ENCODE data around the gene ANKRD7. TPM values are rescaled to one million over a fixed set of nuclear protein-coding genes. Genes with fewer than 3 reads are reported as not detected.

ANKRD7 gene
- total RNA-seq, 1 experiment from 2014 or later, result 2.4 TPM

GRCh38 chr7:118214051-118214832 is 10.3 kb upstream of the ANKRD7 start:
- Histone ChIP-seq H3K27ac (no peak overlapping the region), H2AFZ (peak overlapping the region; percentile 94)

GRCh38 chr7:118214833-118215182 is 9.7 kb upstream of the ANKRD7 start:
- Histone ChIP-seq H3K4me3 (peak overlapping the region; percentile 56; the same call in 1 of the 2 replicates), H3F3A (ENCODE audit: insufficient read depth, low read depth) (no peaks in the 10 kb centered on the region), H3K9me2 (ENCODE audit: insufficient read depth) (no peaks in the 10 kb centered on the region), H3K4me2 (peak overlapping the region; percentile 66), H3K36me3 (ENCODE audit: low read depth) (no peaks in the 10 kb centered on the region), H2AFZ (peak overlapping the region; percentile 94), H3K79me2 (ENCODE audit: low read depth) (no peaks in the 10 kb centered on the region), H3K27me3 (ENCODE audit: insufficient read depth, low read depth) (no peaks in the 10 kb centered on the region), H3K4me1 (replicated peaks; ENCODE audit: insufficient read depth) (no peaks in the 10 kb centered on the region), H4K20me1 (ENCODE audit: insufficient read depth) (no peaks in the 10 kb centered on the region), H3K9me3 (ENCODE audit: insufficient read depth, low read depth) (no peaks in the 10 kb centered on the region), H3K27ac (no peak overlapping the region)
- TSS peak; percentile 59 for BruUV-seq (replicated peaks)
- POLR2A ChIA-PET (ENCODE audit: unreplicated experiment), result no interaction called here
- CTCF ChIA-PET, result no interaction called here
- intact Hi-C loops (cut with micrococcal nuclease; ENCODE audit: unreplicated experiment), result no loop called here
- no peak for DNase-seq
- TF ChIP-seq CTCF (conservative IDR thresholded peaks at IDR 0.05) (no peak), EZH2 (IDR thresholded peaks at IDR 0.05; ENCODE audit: low read depth) (no peak)

More at GRCh38 chr7:118214051-118214832, 10.3 kb upstream of the ANKRD7 start:
- POLR2A ChIA-PET (ENCODE audit: unreplicated experiment), result interaction anchor here (0.5 to 0.6 kb wide), 2 partner anchors 25 to 1726 kb away, joined by 5 to 12 read pairs; no protein-coding TSS in a partner anchor
- no peaks in the 10 kb centered on the region for H3K9me3 ChIP-seq (ENCODE audit: insufficient read depth, low read depth)
- CTCF ChIA-PET, result no interaction called here
- DNase-seq, result peak in 1 of 2 experiments; percentile 81
- no peaks in the 10 kb centered on the region for H4K20me1 ChIP-seq (ENCODE audit: insufficient read depth)
- no peak for TF ChIP-seq CTCF (conservative IDR thresholded peaks at IDR 0.05)
- TF ChIP-seq EZH2 (IDR thresholded peaks at IDR 0.05; ENCODE audit: low read depth), result no peak
- H3K27me3 ChIP-seq (ENCODE audit: insufficient read depth, low read depth), result no peaks in the 10 kb centered on the region
- H3K4me3 ChIP-seq, result peak overlapping the region; percentile 56; the same call in 1 of the 2 replicates
- peak overlapping the region; percentile 66 for H3K4me2 ChIP-seq
- no peaks in the 10 kb centered on the region for H3K36me3 ChIP-seq (ENCODE audit: low read depth)
- H3K9me2 ChIP-seq (ENCODE audit: insufficient read depth), result no peaks in the 10 kb centered on the region
- H3F3A ChIP-seq (ENCODE audit: insufficient read depth, low read depth), result no peaks in the 10 kb centered on the region
- H3K4me1 ChIP-seq (replicated peaks; ENCODE audit: insufficient read depth), result no peaks in the 10 kb centered on the region
- BruUV-seq (replicated peaks), result TSS peak; percentile 99
- H3K79me2 ChIP-seq (ENCODE audit: low read depth), result no peaks in the 10 kb centered on the region
- intact Hi-C loops (cut with micrococcal nuclease; ENCODE audit: unreplicated experiment), result no loop called here

GRCh38 chr7:118217210-118217619 is 7.3 kb upstream of the ANKRD7 start:
- no peaks in the 10 kb centered on the region for H3K9me3 ChIP-seq (ENCODE audit: insufficient read depth, low read depth)
- DNase-seq, result no peak
- H3K27me3 ChIP-seq (ENCODE audit: insufficient read depth, low read depth), result no peaks in the 10 kb centered on the region
- POLR2A ChIA-PET (ENCODE audit: unreplicated experiment), result no interaction called here
- H3K9me2 ChIP-seq (ENCODE audit: insufficient read depth), result no peaks in the 10 kb centered on the region
- H3K36me3 ChIP-seq (ENCODE audit: low read depth), result no peaks in the 10 kb centered on the region
- no peak overlapping the region for H3K4me3 ChIP-seq
- no peak overlapping the region for H3K27ac ChIP-seq
- H3K79me2 ChIP-seq (ENCODE audit: low read depth), result no peaks in the 10 kb centered on the region
- H3F3A ChIP-seq (ENCODE audit: insufficient read depth, low read depth), result no peaks in the 10 kb centered on the region
- H3K4me2 ChIP-seq, result no peak overlapping the region
- no peak for TF ChIP-seq CTCF (conservative IDR thresholded peaks at IDR 0.05)
- TF ChIP-seq EZH2 (IDR thresholded peaks at IDR 0.05; ENCODE audit: low read depth), result no peak
- intact Hi-C loops (cut with micrococcal nuclease; ENCODE audit: unreplicated experiment), result no loop called here
- no peaks in the 10 kb centered on the region for H3K4me1 ChIP-seq (replicated peaks; ENCODE audit: insufficient read depth)
- no peak overlapping the region for H2AFZ ChIP-seq
- H4K20me1 ChIP-seq (ENCODE audit: insufficient read depth), result no peaks in the 10 kb centered on the region
- no TSS peak for BruUV-seq (replicated peaks)
- CTCF ChIA-PET, result no interaction called here

Data from PC-9 (cell line).